GM19351 (cell line): Measurements from ENCODE around the gene SLC8A1.

Experiments used
- ATAC-seq: cut with Tn5 transposase; IDR thresholded peaks from one replicate; pipeline ENCODE4 v1.9.1; 2021; ENCODE audit warnings: mild to moderate bottlenecking, moderate library complexity; ENCODE audit not compliant: unreplicated experiment

The SLC8A1 gene

GRCh38 chr2:40127890-40128557, 323.9 kb downstream of the SLC8A1 start:
- ATAC-seq = no peak

- ATAC-seq = no peak
Measured at GRCh38 chr2:40127146-40127545, 324.7 kb downstream of the SLC8A1 start.

DNA sequence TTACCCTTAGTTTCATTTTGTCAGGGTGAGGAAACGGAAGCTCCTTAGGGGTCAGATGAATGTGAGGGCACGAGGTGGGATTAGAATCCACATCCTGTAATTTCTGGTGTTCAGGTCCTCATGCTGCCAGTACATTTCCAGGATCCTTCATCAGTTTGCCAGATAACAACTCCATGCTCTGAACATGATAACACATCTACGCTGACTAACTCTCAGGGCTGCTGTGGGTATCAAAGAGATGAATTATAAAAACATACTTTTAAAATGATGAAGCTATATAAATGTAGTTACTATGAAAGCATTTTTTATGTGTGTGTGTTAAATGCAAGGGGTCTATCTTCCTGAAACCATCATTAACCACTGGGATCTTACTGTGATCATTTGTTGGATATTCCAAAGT, 325.9 kb downstream of the SLC8A1 start:
- ATAC-seq = no peak

GRCh38 chr2:40123746-40124145, 328.1 kb downstream of the SLC8A1 start:
- ATAC-seq = no peak

DNA sequence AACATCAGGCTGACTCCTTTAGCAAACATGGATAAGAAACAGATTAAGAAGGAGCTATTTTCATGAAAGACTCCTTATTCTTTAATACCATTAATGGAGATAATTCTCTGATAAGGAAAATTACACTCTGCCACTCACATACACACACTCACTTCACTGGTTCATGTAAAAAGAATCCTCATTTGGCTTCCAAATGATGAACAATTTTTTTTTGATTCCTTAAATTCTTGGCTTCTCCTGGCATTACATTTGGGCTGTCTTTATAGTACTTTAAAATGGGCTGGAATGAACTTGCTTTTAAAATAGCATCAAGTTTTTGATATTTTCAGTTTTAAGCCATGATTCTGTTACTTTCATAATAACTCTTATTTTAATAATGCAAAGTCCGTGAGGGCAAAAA, 328.6 kb downstream of the SLC8A1 start:
- no peak for ATAC-seq

DNA sequence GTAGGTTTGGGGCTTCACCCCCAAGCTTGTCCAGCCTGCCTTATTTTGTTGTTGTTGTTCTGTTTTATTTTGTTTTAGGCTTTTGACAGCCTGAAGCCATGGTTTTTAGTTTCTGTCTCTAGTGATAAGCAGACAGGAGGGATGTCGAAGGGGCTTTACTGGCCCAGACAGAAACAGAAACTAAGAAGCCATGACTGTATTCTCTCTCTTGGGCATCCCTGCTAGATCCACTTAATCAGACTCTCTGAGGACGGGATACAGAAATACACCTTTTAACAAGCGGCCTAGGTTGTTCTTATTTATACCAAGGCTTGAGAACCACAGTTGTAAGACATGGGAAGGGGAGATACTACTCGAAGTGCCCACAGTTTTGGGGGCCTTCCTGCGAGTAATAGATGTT, 330.9 kb downstream of the SLC8A1 start:
- no peak for ATAC-seq

DNA sequence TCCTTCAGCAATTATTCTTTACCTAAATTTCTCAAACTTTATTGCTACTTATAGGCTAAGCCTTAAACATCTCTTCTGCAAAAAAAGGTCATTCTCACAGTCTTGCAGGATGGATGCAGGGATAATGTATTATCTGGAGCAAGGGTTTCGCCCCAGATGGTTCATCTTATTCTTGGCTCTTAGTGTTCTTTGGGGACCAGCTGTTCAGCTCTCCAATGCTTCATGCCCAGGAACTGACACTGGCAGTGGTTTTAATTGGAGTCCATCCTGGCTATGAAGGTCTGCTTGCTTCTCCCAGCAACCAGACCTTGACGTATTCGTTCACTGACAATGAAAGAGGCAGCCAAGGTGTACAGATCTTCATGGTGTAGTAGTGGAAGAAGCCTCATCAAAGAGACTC, 331.9 kb downstream of the SLC8A1 start:
- no peak for ATAC-seq

DNA sequence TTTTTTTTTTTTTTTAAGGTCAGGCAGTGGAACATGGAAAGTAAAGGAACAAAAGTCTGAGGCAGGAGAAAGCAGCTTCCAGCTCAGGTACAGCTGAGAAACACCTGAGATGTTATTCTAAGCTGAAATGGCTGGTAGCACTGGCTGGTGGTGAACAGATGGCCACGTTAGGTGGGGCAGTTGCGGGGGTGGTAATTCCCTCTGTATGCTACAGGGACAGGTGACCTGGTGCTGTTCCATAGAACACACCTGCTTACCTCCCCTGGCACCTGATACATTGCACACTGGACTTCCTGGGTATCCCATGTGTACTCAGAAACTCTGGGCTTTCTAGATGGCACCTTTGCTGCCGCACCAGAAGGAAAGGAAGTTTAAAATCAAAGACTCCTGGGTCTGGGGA, 333.3 kb downstream of the SLC8A1 start:
- no peak for ATAC-seq

GRCh38 chr2:40115894-40116293, 336.0 kb downstream of the SLC8A1 start:
- no peak for ATAC-seq

- ATAC-seq = no peak
Measured at GRCh38 chr2:40115348-40115747, 336.5 kb downstream of the SLC8A1 start.

DNA sequence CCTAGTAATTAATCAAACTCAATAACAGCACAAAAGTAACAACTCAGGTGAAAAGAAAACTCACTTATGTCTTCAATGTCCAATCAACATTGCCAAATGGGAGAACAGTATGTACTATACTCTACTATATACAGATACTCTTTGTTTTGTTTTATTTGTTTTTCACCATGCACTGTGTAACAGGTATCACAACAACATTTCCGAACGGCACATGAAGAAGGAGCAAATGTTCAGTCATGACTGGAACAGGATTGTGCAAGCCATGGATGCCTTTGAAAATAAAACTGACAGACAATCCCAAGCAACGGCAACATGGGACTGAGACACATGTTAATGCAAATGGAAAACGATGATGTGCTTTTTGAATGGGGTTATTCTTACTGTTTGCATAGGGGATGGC, 337.9 kb downstream of the SLC8A1 start:
- no peak for ATAC-seq

GRCh38 chr2:40113272-40113968, 338.5 kb downstream of the SLC8A1 start:
- ATAC-seq = no peak

DNA sequence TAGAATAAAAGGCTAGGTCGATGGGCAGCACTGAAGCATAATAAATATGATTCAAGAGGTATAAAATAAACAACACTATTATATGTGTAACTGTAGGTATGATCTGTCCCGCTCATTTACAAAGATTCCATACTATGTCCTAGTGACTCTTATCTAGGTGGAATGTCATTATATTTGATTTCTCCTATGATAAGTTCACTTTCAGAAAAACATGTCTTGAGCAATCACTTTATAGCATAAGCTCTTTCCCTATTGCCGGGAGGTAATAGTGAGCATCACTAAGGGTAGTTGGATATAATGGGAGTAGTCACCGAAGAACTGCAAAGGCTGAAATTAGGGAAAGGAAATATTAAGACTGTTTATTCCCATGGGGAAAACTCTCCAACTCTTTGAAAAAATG, 342.5 kb downstream of the SLC8A1 start:
- ATAC-seq = no peak

DNA sequence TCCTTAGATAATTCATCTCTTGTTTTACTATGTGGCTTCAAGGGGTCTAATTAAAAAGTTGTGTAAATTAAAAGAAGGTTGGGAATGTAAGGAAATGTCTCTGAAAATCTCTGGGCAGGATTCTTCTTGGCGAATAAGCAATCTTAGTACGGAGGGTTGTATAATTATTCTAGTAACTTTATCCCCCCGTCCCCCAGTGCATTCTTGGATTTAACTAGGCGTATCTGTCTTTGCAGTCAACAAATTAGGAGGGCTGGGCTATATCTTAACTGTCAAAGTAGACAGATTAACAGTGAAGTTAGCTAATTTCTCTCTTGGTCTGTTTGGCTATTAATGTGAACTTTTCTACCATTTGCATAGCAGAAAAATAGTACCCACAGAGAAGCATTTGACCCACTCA, 343.0 kb downstream of the SLC8A1 start:
- ATAC-seq = no peak

DNA sequence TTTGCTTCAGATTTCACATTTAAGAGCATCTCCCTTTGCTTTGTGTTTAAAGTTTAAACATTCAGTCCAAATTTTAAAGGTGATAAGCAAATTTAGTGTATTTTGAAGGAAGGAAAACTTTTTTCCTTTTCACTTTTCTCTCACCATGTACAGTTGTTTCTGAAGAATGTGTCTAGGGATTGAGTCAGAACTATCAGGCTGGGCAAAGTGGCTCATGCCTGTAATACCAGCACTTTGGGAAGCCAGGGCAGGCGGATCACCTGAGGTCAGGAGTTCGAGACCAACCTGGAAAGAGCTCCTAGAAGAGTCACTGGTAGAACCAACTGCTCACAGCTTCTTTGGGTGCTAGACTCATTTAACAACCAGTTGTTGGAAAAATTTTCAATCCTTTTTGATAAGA, 345.8 kb downstream of the SLC8A1 start:
- ATAC-seq = no peak

DNA sequence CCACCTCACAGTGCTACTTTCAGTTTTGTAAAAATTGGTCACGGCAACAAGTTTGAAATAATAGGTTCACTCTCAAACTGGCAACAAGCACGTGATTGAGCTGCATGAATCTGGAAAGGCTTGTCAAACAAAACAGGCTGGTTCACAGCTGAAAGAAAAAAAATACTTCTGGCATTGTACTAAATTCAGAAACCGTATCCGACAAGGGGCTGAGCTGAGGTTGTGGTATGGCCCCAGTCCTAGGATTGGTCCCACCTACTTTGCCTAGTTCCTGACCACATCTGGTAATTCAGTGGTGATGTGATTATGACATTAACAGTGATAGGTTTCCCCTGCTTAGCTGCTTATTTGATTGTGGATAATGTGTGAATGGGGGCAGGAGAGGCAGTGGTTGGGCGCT, 346.3 kb downstream of the SLC8A1 start:
- no peak for ATAC-seq

DNA sequence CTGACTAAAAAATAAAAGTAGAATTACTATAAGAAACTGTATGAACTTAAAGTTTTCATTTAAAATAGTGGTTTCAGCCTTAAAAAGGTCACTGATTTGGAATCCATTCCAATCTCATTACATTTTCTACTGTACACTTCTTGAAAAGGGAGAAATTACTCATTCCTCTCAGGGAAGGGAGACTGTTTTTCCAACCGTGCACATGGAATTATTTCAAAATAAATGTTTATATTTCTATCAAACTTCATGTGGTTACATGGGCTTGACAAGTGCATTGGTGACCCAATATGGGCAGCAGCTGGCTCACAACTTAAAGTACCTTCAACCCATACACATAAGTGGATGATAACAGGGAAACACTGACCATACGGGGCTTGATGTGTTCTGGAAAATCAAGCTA, 348.3 kb downstream of the SLC8A1 start:
- ATAC-seq = no peak

GRCh38 chr2:40103163-40103562, 348.7 kb downstream of the SLC8A1 start:
- ATAC-seq = no peak

GRCh38 chr2:40102447-40102846, 349.4 kb downstream of the SLC8A1 start:
- no peak for ATAC-seq

- ATAC-seq = peak; percentile 92
Measured at GRCh38 chr2:40101131-40101575, 350.7 kb downstream of the SLC8A1 start.

GRCh38 chr2:40100676-40101075, 351.2 kb downstream of the SLC8A1 start:
- ATAC-seq = no peak

DNA sequence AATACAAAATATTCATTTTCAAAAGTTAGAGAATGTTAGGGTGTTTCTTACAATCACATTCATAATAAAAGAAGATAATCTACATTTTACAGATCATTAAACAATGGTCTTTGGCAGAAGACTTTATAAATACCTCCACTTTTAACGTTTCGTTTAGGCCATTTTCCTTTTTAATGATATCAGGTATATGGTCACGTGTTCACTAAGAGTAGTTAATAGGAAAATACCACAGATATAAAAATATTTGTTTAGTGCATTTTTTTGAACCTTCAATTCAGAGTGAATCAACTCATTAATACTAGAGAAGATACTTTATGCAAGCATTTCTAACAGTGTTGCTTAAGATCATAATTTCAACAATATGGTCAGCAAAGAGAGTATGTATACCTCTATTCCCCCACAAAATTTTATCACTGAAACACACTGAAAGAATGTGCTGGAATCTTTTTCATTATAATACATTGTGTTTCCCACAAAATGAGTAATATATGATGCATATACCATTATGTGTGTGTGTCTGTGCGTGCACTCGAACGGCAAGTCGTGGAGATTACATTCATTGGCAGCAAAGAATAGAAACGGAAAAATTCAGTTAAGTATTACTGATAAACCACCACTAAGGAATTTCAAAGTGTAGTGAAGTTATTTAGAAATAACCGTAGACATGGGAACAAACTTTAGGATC, 353.0 kb downstream of the SLC8A1 start:
- no peak for ATAC-seq
